GM12878 (cell line): Measurements from ENCODE around the gene EFTUD2. TPM values are rescaled to one million over a fixed set of nuclear protein-coding genes. Genes with fewer than 3 reads are reported as not detected.

Experiments used
- ATAC-seq: fragments of 200-7000 bp; cut with Tn5 transposase; 3 replicates; pipeline ENCODE4 v1.9.1; 2020; ENCODE audit warnings: mild to moderate bottlenecking, moderate library complexity
- BruUV-seq: library from RNA; stranded (reverse); fragments of 400-500 nt; replicated peaks from 2 replicates; lab custom pipeline; 2021; lab: Mats Ljungman, UMichigan
- CTCF ChIA-PET: fragments of 300-600 bp; sonication (Branson Sonifier 250); formaldehyde crosslinking; extraction: SDS; loops from one replicate; lab custom pipeline; 2021; ENCODE audit warnings: inconsistent platforms; lab: Yijun Ruan, JAX
- POLR2A ChIA-PET: fragments of 350-600 bp; formaldehyde crosslinking; extraction: SDS; loops from one replicate; lab custom pipeline; 2021; ENCODE audit warnings: inconsistent platforms; lab: Charles Lee
- RAD21 ChIA-PET: fragments of 300-600 bp; sonication (Branson Sonifier 250); formaldehyde crosslinking; loops from one replicate; lab custom pipeline; 2023; ENCODE audit warnings: antibody characterized with exemption; ENCODE audit not compliant: unreplicated experiment; lab: Charles Lee
- SMC1A ChIA-PET: fragments of 300-600 bp; sonication (Branson Sonifier 250); formaldehyde crosslinking; loops from one replicate; lab custom pipeline; 2023; ENCODE audit not compliant: unreplicated experiment, uncharacterized antibody; lab: Charles Lee
- DNase-seq: peaks from one replicate; pipeline ENCODE4 v3.0.0-alpha.2; 2011; ENCODE audit warnings: low read depth, low spot score
- FAIRE-seq: peaks from 3 replicates; lab custom pipeline; 2011; peaks lifted over from hg19 to GRCh38; lab: Jason Lieb, UNC
- H2AFZ ChIP-seq: 2 replicates; pipeline ENCODE4 v1.6.0; 2011; ENCODE audit warnings: low read depth, low read length, control low read depth; ENCODE audit not compliant: control insufficient read depth
- H3K27ac ChIP-seq: 2 replicates; pipeline ENCODE4 v1.5.1; 2011; ENCODE audit warnings: control low read depth; ENCODE audit not compliant: control insufficient read depth, insufficient read depth
- H3K27me3 ChIP-seq, 2 experiments: replicated peaks in 1 of 2; 2 replicates each; pipeline versions ENCODE4 v1.6.0 to v1.6.1; 2011; ENCODE audit warnings: low read length in 1 of 2; ENCODE audit not compliant: control insufficient read depth in 2 of 2, insufficient read depth in 2 of 2
- H3K36me3 ChIP-seq, 2 experiments: 2 replicates each; pipeline ENCODE4 v1.5.1; 2011; ENCODE audit warnings: low read length in 1 of 2; ENCODE audit not compliant: control insufficient read depth in 2 of 2, insufficient read depth in 2 of 2
- H3K4me1 ChIP-seq: 2 replicates; pipeline ENCODE4 v1.6.1; 2011; ENCODE audit warnings: mild to moderate bottlenecking, low read length, moderate library complexity, mixed read lengths; ENCODE audit not compliant: control insufficient read depth, insufficient read depth
- H3K4me2 ChIP-seq: 2 replicates; pipeline ENCODE4 v1.6.0; 2011; ENCODE audit warnings: control low read depth; ENCODE audit not compliant: control insufficient read depth, insufficient read depth
- H3K4me3 ChIP-seq: fragments of 200-600 bp; sonication (generic); 2 replicates; pipeline ENCODE4 v1.5.1; 2016
- H3K79me2 ChIP-seq: 2 replicates; pipeline ENCODE4 v1.6.0; 2011; ENCODE audit warnings: low read length; ENCODE audit not compliant: control insufficient read depth, insufficient read depth
- H3K9ac ChIP-seq: 2 replicates; pipeline ENCODE4 v1.8.0; 2011; ENCODE audit warnings: low read length, control low read depth, mixed read lengths; ENCODE audit not compliant: control insufficient read depth, insufficient read depth
- H3K9me3 ChIP-seq: replicated peaks from 3 replicates; pipeline ENCODE4 v1.5.1; 2011; ENCODE audit warnings: mild to moderate bottlenecking, low read length; ENCODE audit not compliant: control insufficient read depth, insufficient read depth
- H4K20me1 ChIP-seq: 2 replicates; pipeline ENCODE4 v1.6.0; 2011; ENCODE audit not compliant: control insufficient read depth, insufficient read depth
- ASH2L ChIP-seq: fragments of 300-600, 200-600 bp; sonication (generic); IDR thresholded peaks from 2 replicates; pipeline ENCODE4 v1.6.1; 2017; ENCODE audit warnings: low read depth, mild to moderate bottlenecking, borderline replicate concordance
- RELB ChIP-seq: fragments of 450-650 bp; IDR thresholded peaks from 2 replicates; pipeline ENCODE4 v1.6.1; 2017; ENCODE audit warnings: low read depth, mild to moderate bottlenecking, moderate library complexity
- SMARCA5 ChIP-seq: fragments of 450-650 bp; IDR thresholded peaks from 2 replicates; pipeline ENCODE4 v1.6.1; 2017; ENCODE audit warnings: mild to moderate bottlenecking
- SUPT20H ChIP-seq: IDR thresholded peaks from 2 replicates; pipeline ENCODE4 v1.6.1; 2011; ENCODE audit warnings: low read depth, mild to moderate bottlenecking, low read length, moderate library complexity, borderline replicate concordance; ENCODE audit not compliant: control insufficient read depth
- TCF7 ChIP-seq: IDR thresholded peaks from 2 replicates; pipeline ENCODE4 v1.6.1; 2014; ENCODE audit warnings: antibody characterized with exemption, borderline replicate concordance
- WGBS: methylation state at CpG from one replicate; pipeline ENCODE4 v1.1.6; 2016; ENCODE audit warnings: low lambda C conversion rate; ENCODE audit not compliant: insufficient replicate concordance, insufficient coverage; ENCODE audit errors: missing lambda C conversion rate; 5-methylcytosine and 5-hydroxymethylcytosine counted together
- in situ Hi-C: fragments of 300-500 bp; cut with MboI; formaldehyde crosslinking; loops from 9 replicates; pipeline ENCODE4 v1.14.3; 2018; ENCODE audit warnings: mixed read lengths
- intact Hi-C: fragments of 100-400 bp; cut with micrococcal nuclease; formaldehyde crosslinking; loops from one replicate; pipeline ENCODE4 v1.14.2; 2022; ENCODE audit not compliant: unreplicated experiment
- polyA plus RNA-seq, 11 experiments: library from polyadenylated mRNA; depleted of rRNA in 4 of 11; unstranded in 6 of 11; stranded (reverse) in 5 of 11; fragments of >200 nt; fragmentation: Nextera tagmentation in 4 of 11; fragmentation: Illumina TruSeq in 1 of 11; extraction: Ambion mirVana in 4 of 11; extraction: Trizol in 1 of 11; gene quantifications; 1 replicate in 1 of 11; 2 replicates in 10 of 11; pipeline versions ENCODE4 v1.2.1 to v1.2.3, GENCODE V29; 2011 to 2016; ENCODE audit warnings: inconsistent platforms in 2 of 11, missing spikeins in 2 of 11, low read depth in 1 of 11
- total RNA-seq, 4 experiments: library from RNA; depleted of rRNA in 3 of 4; stranded (reverse); fragments of >200 nt in 3 of 4; fragmentation: Illumina TruSeq in 1 of 4; extraction: Trizol in 1 of 4; gene quantifications; 2 replicates each; pipeline versions ENCODE4 v1.2.1 to v1.2.3, GENCODE V29; 2013 to 2021

EFTUD2 gene
- total and polyA plus RNA-seq, 10 of the 15 experiments (the other 5 are each of a cell fraction or from before 2014, with no cell fraction given), result 33.0 to 198 (median 126) TPM

DNA sequence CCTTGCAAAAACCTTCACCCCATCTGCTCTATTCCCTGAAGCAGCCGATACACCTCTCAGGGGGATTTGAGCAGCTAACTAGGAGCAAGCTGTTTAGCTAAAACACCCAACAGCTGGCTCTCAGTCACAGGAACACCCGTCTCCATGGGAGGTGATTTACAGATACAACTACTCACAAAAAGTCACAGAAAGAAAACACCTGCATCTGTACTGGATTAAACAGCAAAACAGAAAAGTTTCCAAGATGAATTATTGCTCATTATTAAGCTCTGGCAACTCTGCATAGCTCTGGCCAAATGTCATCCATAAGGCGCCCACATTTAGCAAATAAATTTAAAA lies 91.5 kb downstream of the EFTUD2 start:
- 54% methylated on average over 3 of the region's 3 CpGs for WGBS
- no peak for FAIRE-seq

DNA sequence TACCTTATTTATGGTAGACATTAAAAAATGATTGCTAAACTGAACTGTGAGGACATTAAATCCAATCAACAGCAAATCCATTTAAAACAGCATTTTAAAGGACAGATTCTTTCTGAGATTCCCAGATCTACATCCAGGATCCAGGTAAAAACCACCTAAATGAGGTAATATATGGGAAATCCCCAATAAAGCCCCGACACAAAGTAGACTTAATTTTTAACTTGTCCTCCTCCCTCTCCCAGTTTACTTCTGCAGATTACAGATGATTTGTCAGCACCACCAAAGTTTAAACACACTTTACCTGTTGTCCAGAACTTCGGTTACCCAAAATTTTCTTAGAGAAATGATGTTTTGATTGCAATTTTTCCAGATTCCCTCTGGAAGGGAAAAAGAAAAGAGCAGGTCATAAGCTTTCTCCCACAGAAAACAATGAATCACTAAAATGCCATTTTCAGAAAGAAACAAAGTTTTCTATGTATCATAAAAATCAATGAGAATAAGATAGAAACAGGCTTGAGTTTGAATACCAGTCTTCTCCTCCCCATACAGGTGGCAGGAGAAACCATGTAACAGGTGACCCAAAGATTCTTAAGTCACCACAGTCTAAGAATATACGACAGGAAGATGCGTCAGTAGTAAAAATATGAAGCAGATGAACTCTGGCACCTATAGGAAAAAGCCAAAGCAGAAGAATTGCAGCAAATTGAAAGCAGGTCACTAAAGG lies 92.0 kb downstream of the EFTUD2 start:
- H3K9ac ChIP-seq, result no peak overlapping the region
- H3K4me2 ChIP-seq, result no peak overlapping the region
- H3K27me3 ChIP-seq, result no peaks in the 10 kb centered on the region
- H3K4me3 ChIP-seq, result no peak overlapping the region
- RAD21 ChIA-PET, result no interaction called here
- H3K79me2 ChIP-seq, result no peaks in the 10 kb centered on the region
- no peaks in the 10 kb centered on the region for H3K4me1 ChIP-seq
- ATAC-seq (peak; percentile 20; the same call in 2 of the 3 replicates), DNase-seq (no peak), FAIRE-seq (no peak)
- 69% methylated on average over 4 of the region's 4 CpGs for WGBS
- intact Hi-C loops, result no loop called here
- H2AFZ ChIP-seq, result no peak overlapping the region
- CTCF ChIA-PET, result interaction anchor here (1.2 to 2.7 kb wide), 2 partner anchors 28 to 57 kb away, joined by 3 to 5 read pairs; no protein-coding TSS in a partner anchor
- SMC1A ChIA-PET, result interaction anchor here (0.8 kb wide), 1 partner anchor 92 kb away, joined by 3 read pairs; no protein-coding TSS in a partner anchor
- no peak overlapping the region for H3K27ac ChIP-seq
- no peaks in the 10 kb centered on the region for H4K20me1 ChIP-seq
- no peaks in the 10 kb centered on the region for H3K9me3 ChIP-seq
- TF ChIP-seq TCF7 (no peak), RELB (0 out of 2 replicates have a peak, but pooled peaks have one; percentile 23), SMARCA5 (no peak)
- no peaks in the 10 kb centered on the region for H3K36me3 ChIP-seq
- in situ Hi-C loops, result no loop called here
- no TSS peak for BruUV-seq
- POLR2A ChIA-PET, result interaction anchor here (1.0 kb wide), 1 partner anchor 23 kb away, joined by 3 read pairs; no protein-coding TSS in a partner anchor

More for the DNA sequence above, 91.5 kb downstream of the EFTUD2 start:
- BruUV-seq, result no TSS peak
- intact Hi-C loops, result no loop called here
- no peak overlapping the region for H2AFZ ChIP-seq
- no peaks in the 10 kb centered on the region for H3K79me2 ChIP-seq
- TF ChIP-seq ASH2L (no peak), SUPT20H (no peak)
- TF ChIP-seq, all 136 proteins: peak for 0
- Histone ChIP-seq H4K20me1 (no peaks in the 10 kb centered on the region), H3K36me3 (no peaks in the 10 kb centered on the region), H3K27me3 (no peaks in the 10 kb centered on the region), H3K4me2 (no peak overlapping the region), H3K27ac (no peak overlapping the region), H3K9ac (no peak overlapping the region), H3K4me1 (no peaks in the 10 kb centered on the region), H3K9me3 (no peaks in the 10 kb centered on the region), H3K4me3 (no peak overlapping the region)
- ATAC-seq (peak; percentile 37), DNase-seq (no peak)
- in situ Hi-C loops, result no loop called here
- ChIA-PET POLR2A (interaction anchor here (1.0 kb wide), 1 partner anchor 24 kb away, joined by 3 read pairs; no protein-coding TSS in a partner anchor), SMC1A (interaction anchor here (0.8 kb wide), 1 partner anchor 91 kb away, joined by 3 read pairs; no protein-coding TSS in a partner anchor), CTCF (interaction anchor here (1.2 to 2.7 kb wide), 2 partner anchors 28 to 57 kb away, joined by 3 to 5 read pairs; no protein-coding TSS in a partner anchor), RAD21 (no interaction called here)
